Ishikawa (cell line): Measurements from ENCODE around the gene VTI1A.

Source experiments
- CEBPB ChIP-seq: IDR thresholded peaks from 2 replicates; pipeline ENCODE4 v1.6.1; 2012
- CREB1 ChIP-seq: IDR thresholded peaks from 2 replicates; pipeline ENCODE4 v1.6.1; 2012; ENCODE audit warnings: low read depth
- EGR1 ChIP-seq: IDR thresholded peaks from 2 replicates; pipeline ENCODE4 v1.6.1; 2012
- EP300 ChIP-seq: IDR thresholded peaks from 2 replicates; pipeline ENCODE4 v1.6.1; 2012; ENCODE audit warnings: borderline replicate concordance
- FOXM1 ChIP-seq: IDR thresholded peaks from 2 replicates; pipeline ENCODE4 v1.6.1; 2012; ENCODE audit warnings: low read depth, borderline replicate concordance
- MAX ChIP-seq: IDR thresholded peaks from 2 replicates; pipeline ENCODE4 v1.6.1; 2012
- NFIC ChIP-seq: IDR thresholded peaks from 2 replicates; pipeline ENCODE4 v1.6.1; 2012
- RAD21 ChIP-seq: IDR thresholded peaks from 2 replicates; pipeline ENCODE4 v1.6.1; 2012; ENCODE audit warnings: low read depth
- REST ChIP-seq: IDR thresholded peaks from 2 replicates; pipeline ENCODE4 v1.6.1; 2012; ENCODE audit warnings: low read depth, mild to moderate bottlenecking
- TAF1 ChIP-seq: IDR thresholded peaks from 2 replicates; pipeline ENCODE4 v1.6.1; 2012; ENCODE audit warnings: low read depth, mild to moderate bottlenecking
- TCF12 ChIP-seq: IDR thresholded peaks from 2 replicates; pipeline ENCODE4 v1.6.1; 2012; ENCODE audit warnings: low read depth
- TEAD4 ChIP-seq: IDR thresholded peaks from 2 replicates; pipeline ENCODE4 v1.6.1; 2012
- USF1 ChIP-seq: IDR thresholded peaks from 2 replicates; pipeline ENCODE4 v1.6.1; 2012
- YY1 ChIP-seq: IDR thresholded peaks from 2 replicates; pipeline ENCODE4 v1.6.1; 2012; ENCODE audit warnings: low read depth
- ZBTB7A ChIP-seq: IDR thresholded peaks from 2 replicates; pipeline ENCODE4 v1.6.1; 2012; ENCODE audit warnings: low read depth

The VTI1A gene

GRCh38 chr10:112562809-112563663 is 116.0 kb downstream of the VTI1A start:
- TF ChIP-seq CREB1 (no peak), TEAD4 (no peak), NFIC (peak; percentile 56)

GRCh38 chr10:112564337-112564736 is 117.3 kb downstream of the VTI1A start:
- TF ChIP-seq RAD21 (no peak), TAF1 (no peak), YY1 (no peak), CEBPB (no peak), EP300 (no peak), TEAD4 (no peak), EGR1 (no peak), ZBTB7A (no peak), REST (no peak), USF1 (no peak), TCF12 (no peak), NFIC (no peak), CREB1 (no peak), MAX (no peak), FOXM1 (no peak)

GRCh38 chr10:112565434-112566053 is 118.5 kb downstream of the VTI1A start:
- TF ChIP-seq REST (no peak), RAD21 (peak; percentile 90)

GRCh38 chr10:112570585-112570984 is 123.6 kb downstream of the VTI1A start:
- TF ChIP-seq FOXM1 (no peak), TCF12 (no peak), TAF1 (no peak), TEAD4 (no peak), CREB1 (no peak), RAD21 (no peak), USF1 (no peak), EP300 (no peak), MAX (no peak), CEBPB (no peak), REST (no peak)

GRCh38 chr10:112579578-112579977 is 132.6 kb downstream of the VTI1A start:
- no peak for TF ChIP-seq YY1
- TF ChIP-seq NFIC, result no peak
- no peak for TF ChIP-seq FOXM1
- TF ChIP-seq CEBPB, result no peak
- TF ChIP-seq EP300, result no peak
- TF ChIP-seq RAD21, result no peak
- no peak for TF ChIP-seq USF1
- no peak for TF ChIP-seq ZBTB7A
- no peak for TF ChIP-seq TAF1
- TF ChIP-seq EGR1, result no peak
- no peak for TF ChIP-seq TEAD4
- TF ChIP-seq TCF12, result no peak
- no peak for TF ChIP-seq REST
- no peak for TF ChIP-seq MAX
